HG03196 (cell line): Measurements from ENCODE around the gene ART1.

Experiments
- ATAC-seq: cut with Tn5 transposase; IDR thresholded peaks from one replicate; pipeline ENCODE4 v1.9.1; 2021; ENCODE audit not compliant: unreplicated experiment

ART1 gene

GRCh38 chr11:3712274-3712673 lies 67.3 kb downstream of the ART1 start:
- no peak for ATAC-seq
